Measurements from ENCODE around the gene SRGAP1. TPM values are rescaled to one million over a fixed set of nuclear protein-coding genes. Genes with fewer than 3 reads are reported as not detected.

Gene SRGAP1
- total RNA-seq, 1 donor: 25.8 TPM

DNA sequence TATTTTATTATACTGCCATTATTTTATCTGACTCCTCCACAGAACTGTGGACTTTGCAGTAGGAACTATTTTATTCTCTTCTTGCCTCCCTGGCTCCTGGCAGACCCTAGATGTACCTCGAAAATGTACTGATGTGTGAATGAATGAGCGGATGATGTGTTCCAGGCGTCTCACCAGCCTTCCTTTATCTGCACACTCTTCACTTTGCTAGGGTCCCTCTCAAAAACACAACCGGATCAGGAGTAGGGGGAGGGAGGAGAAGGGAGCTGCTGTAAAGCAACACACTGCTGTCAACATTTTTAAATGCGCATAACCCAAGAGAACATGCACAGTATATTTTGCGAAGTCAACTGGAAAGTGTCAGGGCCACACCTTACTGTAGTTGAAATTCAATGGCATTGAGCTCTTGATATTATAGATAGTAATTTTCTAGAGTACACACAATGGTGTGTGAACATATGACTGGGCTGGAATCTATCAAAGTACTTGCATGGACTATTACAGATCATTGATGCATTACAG is 36.3 kb downstream of the SRGAP1 start:
- H3K4me3 ChIP-seq (ENCODE audit: low read depth, low read length): no peak overlapping the region
- no peak for TF ChIP-seq CTCF (IDR thresholded peaks at IDR 0.05; ENCODE audit: insufficient read depth, low read length)
- no peak for DNase-seq (ENCODE audit: low read depth)

DNA sequence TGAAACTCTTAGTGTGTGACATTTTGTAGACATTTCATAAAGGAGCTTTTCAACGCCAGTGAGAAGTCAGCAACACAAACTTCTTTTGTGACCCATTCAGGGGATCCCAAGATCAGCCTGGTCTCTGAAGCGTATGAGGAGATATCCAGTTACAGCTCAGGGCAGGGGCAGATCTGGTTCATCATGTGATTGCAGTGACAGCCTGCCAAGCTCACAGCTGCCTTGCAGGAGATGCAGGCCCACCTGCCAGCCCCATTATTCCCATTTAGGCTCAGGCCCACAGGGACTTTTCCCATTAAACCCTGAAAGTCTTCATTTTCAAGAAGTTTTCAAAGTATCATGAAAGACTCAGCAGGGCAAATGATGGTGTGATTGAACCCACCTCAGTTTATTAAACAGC is 38.3 kb downstream of the SRGAP1 start:
- no peak for TF ChIP-seq CTCF (IDR thresholded peaks at IDR 0.05; ENCODE audit: insufficient read depth, low read length)
- no peak overlapping the region for H3K4me3 ChIP-seq (ENCODE audit: low read depth, low read length)
- DNase-seq (ENCODE audit: low read depth): no peak

DNA sequence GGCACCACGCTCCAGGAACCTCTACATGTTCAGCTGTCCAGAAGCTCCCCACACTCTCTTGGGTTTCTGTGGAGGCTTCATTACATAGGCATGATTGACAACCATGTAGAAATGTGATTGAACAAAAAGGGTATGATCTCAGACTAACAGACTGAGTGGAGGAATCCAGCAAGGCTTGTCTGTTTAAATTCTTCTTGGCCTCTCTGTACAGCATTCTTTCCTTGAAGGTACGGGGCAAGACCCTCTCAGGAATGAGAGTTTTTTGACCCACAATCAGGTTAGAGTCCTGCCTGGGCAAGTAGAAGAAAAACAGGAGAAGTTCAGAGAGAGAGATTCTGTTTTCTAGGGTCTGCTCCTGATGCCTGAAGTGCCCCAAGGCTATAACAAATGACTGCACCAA is 40.9 kb downstream of the SRGAP1 start:
- no peak for TF ChIP-seq CTCF (IDR thresholded peaks at IDR 0.05; ENCODE audit: insufficient read depth, low read length)

GRCh38 chr12:63888908-63889635 is 44.6 kb downstream of the SRGAP1 start:
- peak; percentile 59 for DNase-seq (ENCODE audit: low read depth)
- no peak overlapping the region for H3K4me3 ChIP-seq (ENCODE audit: low read depth, low read length)
- TF ChIP-seq CTCF (IDR thresholded peaks at IDR 0.05; ENCODE audit: insufficient read depth, low read length): no peak

More for the DNA sequence above, 40.9 kb downstream of the SRGAP1 start:
- DNase-seq (ENCODE audit: low read depth): no peak
- no peak overlapping the region for H3K4me3 ChIP-seq (ENCODE audit: low read depth, low read length)

DNA sequence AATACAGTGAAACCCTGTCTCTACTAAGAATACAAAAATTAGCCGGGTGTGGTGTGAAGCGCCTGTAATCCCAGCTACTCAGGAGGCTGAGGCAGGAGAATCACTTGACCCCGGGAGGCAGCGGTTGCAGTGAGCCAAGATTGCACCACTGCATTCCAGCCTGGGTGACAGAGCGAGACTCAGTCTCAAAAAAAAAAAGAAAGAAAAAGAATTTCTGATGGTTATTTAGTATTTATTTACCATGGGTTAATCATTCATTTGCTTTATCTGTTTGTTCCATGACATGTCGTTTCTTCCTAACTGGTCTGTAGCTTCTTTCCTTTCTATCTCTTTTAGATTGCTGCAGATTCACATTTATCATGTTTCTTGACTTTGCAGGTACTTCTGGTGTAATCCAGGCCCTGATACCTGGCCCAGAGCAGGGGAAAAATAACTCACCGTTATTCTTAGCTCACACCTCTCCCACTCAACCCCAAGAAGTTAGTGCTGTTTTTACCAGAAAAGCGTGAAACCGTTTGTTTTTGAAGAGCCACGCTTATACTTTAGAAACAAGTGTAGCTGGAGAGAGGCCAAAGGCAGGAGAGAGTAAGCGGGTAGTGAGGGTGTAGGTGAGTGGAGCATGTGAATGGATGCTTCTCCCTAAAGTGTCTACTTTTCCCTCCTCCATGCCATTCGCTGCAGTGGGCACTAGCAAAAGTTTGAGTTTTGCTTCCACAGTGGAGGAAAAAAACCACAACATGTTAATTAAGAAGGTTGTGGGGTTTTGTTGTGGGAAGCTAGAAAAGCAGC is 45.4 kb downstream of the SRGAP1 start:
- no peak overlapping the region for H3K4me3 ChIP-seq (ENCODE audit: low read depth, low read length)
- no peak for TF ChIP-seq CTCF (IDR thresholded peaks at IDR 0.05; ENCODE audit: insufficient read depth, low read length)
- no peak for DNase-seq (ENCODE audit: low read depth)

GRCh38 chr12:63893170-63893569 is 48.7 kb downstream of the SRGAP1 start:
- no peak for TF ChIP-seq CTCF (IDR thresholded peaks at IDR 0.05; ENCODE audit: insufficient read depth, low read length)
- no peak overlapping the region for H3K4me3 ChIP-seq (ENCODE audit: low read depth, low read length)
- DNase-seq (ENCODE audit: low read depth): no peak
